IMR-90 (cell line): Measurements from ENCODE around the gene CRYGS. TPM values are rescaled to one million over a fixed set of nuclear protein-coding genes. Genes with fewer than 3 reads are reported as not detected.

Experiments
- ATAC-seq: fragments of 200-7000 bp; cut with Tn5 transposase; 2 replicates; pipeline ENCODE4 v1.9.1; 2020; ENCODE audit warnings: low read depth, mild to moderate bottlenecking, moderate library complexity
- BruUV-seq: library from RNA; stranded (reverse); fragments of 400-500 nt; replicated peaks from 2 replicates; lab custom pipeline; 2021; lab: Mats Ljungman, UMichigan
- CTCF ChIA-PET: fragments of 300-600 bp; formaldehyde crosslinking; extraction: SDS; loops from one replicate; lab custom pipeline; 2021; ENCODE audit warnings: antibody characterized with exemption; lab: Yijun Ruan, JAX
- POLR2A ChIA-PET: fragments of 300-600 bp; sonication (Branson Sonifier 250); formaldehyde crosslinking; loops from one replicate; lab custom pipeline; 2022; ENCODE audit warnings: antibody characterized with exemption; ENCODE audit not compliant: unreplicated experiment; lab: Charles Lee
- DNase-seq: peaks from one replicate; pipeline ENCODE4 v3.0.0; 2013
- H2AFZ ChIP-seq: replicated peaks from 2 replicates; pipeline ENCODE3; 2013; ENCODE audit warnings: low read length, mild to moderate bottlenecking; ENCODE audit not compliant: poor library complexity
- H2AK5ac ChIP-seq: 2 replicates; pipeline ENCODE4 v1.6.1; 2013; ENCODE audit warnings: low read depth, low read length, inconsistent platforms
- H2AK9ac ChIP-seq: replicated peaks from 2 replicates; pipeline ENCODE3; 2013; ENCODE audit warnings: mild to moderate bottlenecking, low read depth, low read length, moderate library complexity; ENCODE audit not compliant: poor library complexity
- H2BK120ac ChIP-seq: 2 replicates; pipeline ENCODE4 v1.6.1; 2013; ENCODE audit warnings: low read depth, low read length, inconsistent platforms
- H2BK15ac ChIP-seq: 3 replicates; pipeline ENCODE4 v1.6.1; 2013; ENCODE audit warnings: low read depth, low read length, inconsistent platforms
- H2BK20ac ChIP-seq: 2 replicates; pipeline ENCODE4 v1.6.1; 2013; ENCODE audit warnings: low read depth, mild to moderate bottlenecking, inconsistent platforms, low read length, moderate library complexity
- H2BK5ac ChIP-seq: 2 replicates; pipeline ENCODE4 v1.6.1; 2013; ENCODE audit warnings: mild to moderate bottlenecking, low read depth, low read length, inconsistent platforms; ENCODE audit not compliant: poor library complexity, severe bottlenecking
- H3K14ac ChIP-seq: replicated peaks from 2 replicates; pipeline ENCODE4 v1.6.1; 2013; ENCODE audit warnings: low read depth, low read length, inconsistent platforms
- H3K18ac ChIP-seq: 2 replicates; pipeline ENCODE4 v1.6.1; 2013; ENCODE audit warnings: low read depth, low read length, control low read depth
- H3K23ac ChIP-seq: 2 replicates; pipeline ENCODE4 v1.6.1; 2013; ENCODE audit warnings: low read depth, low read length, inconsistent platforms
- H3K27ac ChIP-seq: 2 replicates; pipeline ENCODE4 v1.5.1; 2013; ENCODE audit warnings: mild to moderate bottlenecking, control low read depth, low read length; ENCODE audit not compliant: insufficient read depth
- H3K27me3 ChIP-seq: 2 replicates; pipeline ENCODE4 v1.6.1; 2013; ENCODE audit warnings: low read length; ENCODE audit not compliant: control insufficient read depth, insufficient read depth
- H3K36me3 ChIP-seq: 2 replicates; pipeline ENCODE4 v1.6.1; 2013; ENCODE audit warnings: low read length, mixed read lengths; ENCODE audit not compliant: control insufficient read depth, insufficient read depth
- H3K4ac ChIP-seq: 2 replicates; pipeline ENCODE4 v1.6.1; 2013; ENCODE audit warnings: low read depth, low read length, inconsistent platforms
- H3K4me1 ChIP-seq: 2 replicates; pipeline ENCODE4 v1.6.1; 2013; ENCODE audit warnings: low read length, mixed read lengths; ENCODE audit not compliant: control insufficient read depth, insufficient read depth
- H3K4me2 ChIP-seq: 2 replicates; pipeline ENCODE4 v1.6.1; 2013; ENCODE audit warnings: low read depth, mild to moderate bottlenecking, control low read depth, low read length, moderate library complexity
- H3K4me3 ChIP-seq: 2 replicates; pipeline ENCODE4 v1.5.1; 2013; ENCODE audit warnings: low read depth, mild to moderate bottlenecking, control low read depth, low read length, moderate library complexity; ENCODE audit not compliant: insufficient read depth
- H3K56ac ChIP-seq: 2 replicates; pipeline ENCODE4 v1.6.1; 2013; ENCODE audit warnings: low read length, inconsistent platforms; ENCODE audit not compliant: insufficient read depth; ENCODE audit errors: extremely low read depth
- H3K79me1 ChIP-seq, 2 experiments: 2 replicates each; pipeline ENCODE4 v1.6.1; 2013; ENCODE audit warnings: low read length in 2 of 2, inconsistent platforms in 1 of 2, low read depth in 1 of 2
- H3K9ac ChIP-seq: 2 replicates; pipeline ENCODE4 v1.6.1; 2013; ENCODE audit warnings: low read depth, low read length, control low read depth
- H3K9me1 ChIP-seq: 2 replicates; pipeline ENCODE4 v1.6.1; 2013; ENCODE audit warnings: low read length, inconsistent platforms; ENCODE audit not compliant: insufficient read depth
- H3K9me3 ChIP-seq: 2 replicates; pipeline ENCODE4 v1.6.1; 2013; ENCODE audit warnings: low read length; ENCODE audit not compliant: control insufficient read depth, insufficient read depth
- H4K20me1 ChIP-seq: 2 replicates; pipeline ENCODE4 v1.6.1; 2013; ENCODE audit warnings: low read length, inconsistent platforms; ENCODE audit not compliant: insufficient read depth
- H4K5ac ChIP-seq: 2 replicates; pipeline ENCODE4 v1.6.1; 2013; ENCODE audit warnings: mild to moderate bottlenecking, low read depth, low read length, control low read depth
- H4K8ac ChIP-seq, 2 experiments: 2 replicates each; pipeline ENCODE4 v1.6.1; 2013; ENCODE audit warnings: low read depth in 2 of 2, low read length in 2 of 2, control low read depth in 1 of 2, inconsistent platforms in 1 of 2
- H4K91ac ChIP-seq: 2 replicates; pipeline ENCODE4 v1.6.1; 2013; ENCODE audit warnings: low read depth, low read length, inconsistent platforms; ENCODE audit not compliant: insufficient read depth
- BHLHE40 ChIP-seq: fragments of 150-350 bp; IDR thresholded peaks from 2 replicates; pipeline ENCODE4 v1.6.1; 2016; ENCODE audit warnings: mild to moderate bottlenecking, low read depth, low read length
- FOS ChIP-seq: fragments of 150-350 bp; IDR thresholded peaks from 2 replicates; pipeline ENCODE4 v1.6.1; 2016; ENCODE audit warnings: low read depth, low read length
- MAFK ChIP-seq: IDR thresholded peaks from 2 replicates; pipeline ENCODE4 v1.6.1; 2012; ENCODE audit warnings: low read depth, low read length, improper control_type of control experiment
- MXI1 ChIP-seq: IDR thresholded peaks from 2 replicates; pipeline ENCODE4 v1.6.1; 2012; ENCODE audit warnings: low read depth, mild to moderate bottlenecking, low read length, moderate library complexity, borderline replicate concordance
- POLR2A ChIP-seq: IDR thresholded peaks from 2 replicates; pipeline ENCODE4 v1.6.1; 2012; ENCODE audit warnings: mild to moderate bottlenecking, low read depth, low read length
- RAD21 ChIP-seq: IDR thresholded peaks from 2 replicates; pipeline ENCODE4 v1.6.1; 2012; ENCODE audit warnings: low read length, improper control_type of control experiment
- SMC3 ChIP-seq: fragments of 150-350 bp; IDR thresholded peaks from 2 replicates; pipeline ENCODE4 v1.6.1; 2016; ENCODE audit warnings: low read depth, mild to moderate bottlenecking, antibody characterized with exemption, low read length, moderate library complexity
- dilution Hi-C: fragments of 300-500 bp; cut with HindIII; formaldehyde crosslinking; loops from one replicate; pipeline ENCODE4 v1.14.3; 2018; ENCODE audit warnings: low sequenced_read_pairs; ENCODE audit not compliant: unreplicated experiment
- in situ Hi-C: fragments of 300-500 bp; cut with MboI; formaldehyde crosslinking; loops from 3 replicates; pipeline ENCODE4 v1.14.3; 2019; ENCODE audit warnings: low sequenced_read_pairs, inconsistent platforms, mixed read lengths
- intact Hi-C: fragments of 100-400 bp; cut with micrococcal nuclease; formaldehyde crosslinking; loops from 2 replicates; pipeline ENCODE4 v1.10.0; 2022
- polyA plus RNA-seq, 3 experiments: library from polyadenylated mRNA; depleted of rRNA; stranded (reverse); fragments of >200 nt; gene quantifications; 2 replicates each; pipeline ENCODE4 v1.2.3, GENCODE V29; 2012; ENCODE audit warnings: low replicate concordance in 1 of 3
- total RNA-seq: library from RNA; depleted of rRNA; stranded (reverse); fragments of >200 nt; gene quantifications from 2 replicates; pipeline ENCODE4 v1.2.3, GENCODE V29; 2012
- TF ChIP-seq, protein P1 (sequence below): conservative IDR thresholded peaks from 2 replicates; pipeline ENCODE4 v1.5.1; 2012; ENCODE audit warnings: mild to moderate bottlenecking, low read depth, low read length, improper control_type of control experiment

The CRYGS gene
- total and polyA plus RNA-seq, 2 of the 4 experiments (the other 2 are of a cell fraction), result 0.36 to 2.1 TPM

DNA sequence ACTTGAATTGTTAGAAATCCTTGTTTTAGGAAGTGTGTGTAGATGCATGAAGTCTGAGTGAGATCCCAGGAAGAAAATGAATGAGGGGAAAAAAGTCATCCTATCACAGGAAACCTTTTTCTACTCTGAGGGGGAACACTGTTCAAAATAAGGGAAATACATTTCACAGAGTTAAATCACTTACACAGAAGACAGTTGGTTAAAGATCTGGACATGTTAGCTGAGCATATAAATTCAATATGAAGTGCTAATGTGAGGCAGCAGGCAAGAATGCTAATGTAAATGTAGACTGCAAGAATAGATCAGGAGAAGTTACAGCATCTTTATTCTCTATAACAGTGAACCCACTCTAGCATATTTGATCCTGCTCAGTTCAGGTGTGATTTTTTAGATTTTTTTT, 20.4 kb upstream of the CRYGS start:
- in situ Hi-C loops, result no loop called here
- POLR2A ChIA-PET, result no interaction called here

More for the DNA sequence above, 20.4 kb upstream of the CRYGS start:
- no peak overlapping the region for H3K14ac ChIP-seq
- H3K27ac ChIP-seq, result no peak overlapping the region
- dilution Hi-C loops (no loop called here), intact Hi-C loops (no loop called here)
- no peak overlapping the region for H2AK5ac ChIP-seq
- H3K4me1 ChIP-seq, result peaks cover 4% of the 10 kb centered on the region; the same call in 1 of the 2 replicates
- no peak overlapping the region for H3K4me3 ChIP-seq
- no peak overlapping the region for H2BK5ac ChIP-seq
- no peak overlapping the region for H2BK120ac ChIP-seq
- no peaks in the 10 kb centered on the region for H3K9me3 ChIP-seq
- no peak overlapping the region for H2BK15ac ChIP-seq
- H3K27me3 ChIP-seq, result no peaks in the 10 kb centered on the region
- no peak overlapping the region for H4K91ac ChIP-seq
- H3K9me1 ChIP-seq, result 0 out of 2 replicates have a peak, but pooled peaks cover 2% of the 10 kb centered on the region
- no TSS peak for BruUV-seq
- peaks cover 20 to 22% of the 10 kb centered on the region in 2 experiments for H3K79me1 ChIP-seq
- no peak overlapping the region for H2BK20ac ChIP-seq
- TF ChIP-seq RAD21 (no peak), POLR2A (no peak), BHLHE40 (no peak), MXI1 (no peak), MAFK (no peak), SMC3 (no peak), FOS (no peak)
- TF ChIP-seq, protein P1, sequence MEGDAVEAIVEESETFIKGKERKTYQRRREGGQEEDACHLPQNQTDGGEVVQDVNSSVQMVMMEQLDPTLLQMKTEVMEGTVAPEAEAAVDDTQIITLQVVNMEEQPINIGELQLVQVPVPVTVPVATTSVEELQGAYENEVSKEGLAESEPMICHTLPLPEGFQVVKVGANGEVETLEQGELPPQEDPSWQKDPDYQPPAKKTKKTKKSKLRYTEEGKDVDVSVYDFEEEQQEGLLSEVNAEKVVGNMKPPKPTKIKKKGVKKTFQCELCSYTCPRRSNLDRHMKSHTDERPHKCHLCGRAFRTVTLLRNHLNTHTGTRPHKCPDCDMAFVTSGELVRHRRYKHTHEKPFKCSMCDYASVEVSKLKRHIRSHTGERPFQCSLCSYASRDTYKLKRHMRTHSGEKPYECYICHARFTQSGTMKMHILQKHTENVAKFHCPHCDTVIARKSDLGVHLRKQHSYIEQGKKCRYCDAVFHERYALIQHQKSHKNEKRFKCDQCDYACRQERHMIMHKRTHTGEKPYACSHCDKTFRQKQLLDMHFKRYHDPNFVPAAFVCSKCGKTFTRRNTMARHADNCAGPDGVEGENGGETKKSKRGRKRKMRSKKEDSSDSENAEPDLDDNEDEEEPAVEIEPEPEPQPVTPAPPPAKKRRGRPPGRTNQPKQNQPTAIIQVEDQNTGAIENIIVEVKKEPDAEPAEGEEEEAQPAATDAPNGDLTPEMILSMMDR, result no peak
- CTCF ChIA-PET, result no interaction called here
- no peak overlapping the region for H3K9ac ChIP-seq
- no peak overlapping the region for H4K5ac ChIP-seq
- no peak overlapping the region for H2AFZ ChIP-seq
- H2AK9ac ChIP-seq, result no peak overlapping the region
- no peak overlapping the region for H4K8ac ChIP-seq
- H3K23ac ChIP-seq, result no peak overlapping the region
- H3K18ac ChIP-seq, result no peak overlapping the region
- no peak overlapping the region for H3K4ac ChIP-seq
- H3K36me3 ChIP-seq, result no peaks in the 10 kb centered on the region; the same call in 1 of the 2 replicates
- no peaks in the 10 kb centered on the region for H4K20me1 ChIP-seq
- H3K4me2 ChIP-seq, result no peak overlapping the region
- no peak overlapping the region for H3K56ac ChIP-seq
- DNase-seq (no peak), ATAC-seq (no peak)
